CD4-positive, alpha-beta T cell treated with Interleukin-1 beta for 1 hour (primary cell): ENCODE results near the gene KCNMA1.
A peak's percentile ranks its signal among the peaks of the same experiment; 100 is the strongest.

Experiments
- DNase-seq, 2 donors: peaks; one replicate each; pipeline ENCODE4 v3.0.0-alpha.2; 2020 to 2022

Gene KCNMA1

DNA sequence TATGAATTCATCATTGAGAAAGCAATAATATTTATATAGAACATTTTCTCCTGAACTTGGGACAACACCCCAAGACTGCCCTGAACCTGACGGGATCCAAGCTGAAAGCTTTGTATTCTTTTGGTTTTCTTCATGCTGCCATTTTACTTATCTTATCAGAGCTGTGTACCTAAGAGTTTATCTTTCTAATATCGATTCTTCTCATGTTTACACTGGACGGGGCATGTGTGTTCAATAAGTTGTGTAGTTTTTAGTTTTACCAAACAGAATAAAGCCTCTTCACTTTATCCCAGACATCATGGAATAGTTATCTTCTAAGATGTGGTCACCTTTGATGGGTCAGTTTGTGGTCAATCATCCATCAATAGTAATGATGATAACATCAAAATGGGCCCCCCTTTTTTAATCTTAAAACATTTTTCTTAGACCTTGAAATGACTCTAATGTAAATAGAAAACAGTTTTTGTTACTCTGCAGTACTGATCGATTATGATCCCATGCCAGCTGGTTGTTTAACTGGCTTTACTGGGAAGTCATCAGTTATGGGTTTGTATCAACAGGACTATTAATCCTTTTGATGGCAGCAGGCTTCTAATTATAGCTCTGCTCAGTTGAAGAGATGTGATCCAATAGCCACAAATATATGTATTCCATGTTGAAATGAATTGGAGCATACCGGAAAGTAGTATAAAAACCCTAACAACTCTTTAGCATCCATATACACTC is 446.1 kb downstream of the KCNMA1 start:
- DNase-seq = no peak

DNA sequence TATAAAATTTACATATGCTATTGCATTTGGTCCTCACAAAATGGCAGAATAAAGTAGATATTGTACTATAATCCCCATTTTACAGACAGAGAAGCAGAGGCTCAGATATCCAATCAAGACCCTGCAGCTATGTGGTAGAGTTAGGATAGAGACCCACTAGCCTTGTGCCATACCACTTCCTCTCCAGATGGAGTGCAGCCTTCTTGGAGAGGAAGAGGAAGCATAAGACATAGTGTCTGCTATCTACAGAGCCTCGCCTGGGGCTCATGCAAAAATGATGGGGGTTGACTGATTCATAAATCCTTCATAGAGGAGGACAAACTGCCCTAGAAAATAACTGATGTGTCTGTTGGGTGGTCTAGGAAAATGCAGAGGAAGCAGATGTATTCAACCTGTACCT is 447.3 kb downstream of the KCNMA1 start:
- no peak for DNase-seq

DNA sequence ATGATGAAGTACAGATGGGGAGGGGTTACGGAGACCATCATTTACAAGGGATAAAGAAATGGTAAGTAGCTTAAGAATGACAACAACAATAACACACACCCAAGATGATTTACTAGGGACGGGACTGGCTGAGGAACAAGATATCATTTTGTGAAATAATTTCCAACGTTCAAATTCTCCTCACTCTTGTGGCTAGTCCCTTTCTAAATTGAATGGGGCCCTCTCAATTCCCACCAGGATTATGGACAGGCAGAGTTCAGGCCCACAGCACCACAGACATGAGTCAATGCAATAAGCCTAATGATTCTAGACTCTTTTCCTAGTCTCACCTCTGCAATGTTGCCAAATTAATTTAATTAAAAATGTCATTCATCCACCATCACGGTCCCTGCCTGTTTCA is 448.1 kb downstream of the KCNMA1 start:
- no peak for DNase-seq

DNA sequence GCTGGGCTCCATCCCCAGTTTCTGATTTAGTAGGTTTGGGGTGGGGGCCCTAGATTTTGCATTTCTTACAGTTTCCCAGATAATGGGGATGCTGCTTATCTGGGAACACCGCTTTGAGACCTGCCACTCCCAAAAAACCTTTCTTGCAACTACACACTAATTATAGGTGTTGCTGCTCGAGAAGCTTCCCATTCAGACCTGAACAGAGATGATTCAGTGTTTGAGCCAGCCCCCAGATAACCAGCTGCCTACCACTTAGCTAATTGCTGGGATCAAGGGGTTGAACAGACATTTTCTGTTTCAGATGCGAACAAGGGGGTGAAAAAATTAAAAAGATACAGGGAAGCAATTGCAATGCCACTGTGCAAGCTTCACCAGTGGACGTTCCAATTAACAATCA is 448.5 kb downstream of the KCNMA1 start:
- DNase-seq = no peak

DNA sequence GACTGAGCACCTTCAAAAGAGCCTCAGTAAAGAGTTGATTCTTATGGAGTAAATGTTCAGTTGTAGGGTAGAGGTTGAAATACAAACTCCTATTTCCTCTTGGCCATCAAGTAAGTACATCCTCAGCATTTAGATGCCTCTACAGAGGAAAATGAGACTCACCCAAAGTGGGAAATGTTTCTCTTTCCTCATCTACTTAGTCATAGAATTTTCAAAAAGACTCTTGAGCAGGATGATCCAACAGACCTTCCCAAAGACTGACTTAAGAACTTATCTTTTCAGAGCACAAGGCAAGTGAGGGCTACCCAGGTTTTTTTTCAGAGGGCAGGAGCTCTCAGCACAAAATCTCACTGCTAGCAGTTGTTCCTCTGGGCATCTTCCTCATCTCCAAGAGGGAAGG is 449.1 kb downstream of the KCNMA1 start:
- DNase-seq = no peak

DNA sequence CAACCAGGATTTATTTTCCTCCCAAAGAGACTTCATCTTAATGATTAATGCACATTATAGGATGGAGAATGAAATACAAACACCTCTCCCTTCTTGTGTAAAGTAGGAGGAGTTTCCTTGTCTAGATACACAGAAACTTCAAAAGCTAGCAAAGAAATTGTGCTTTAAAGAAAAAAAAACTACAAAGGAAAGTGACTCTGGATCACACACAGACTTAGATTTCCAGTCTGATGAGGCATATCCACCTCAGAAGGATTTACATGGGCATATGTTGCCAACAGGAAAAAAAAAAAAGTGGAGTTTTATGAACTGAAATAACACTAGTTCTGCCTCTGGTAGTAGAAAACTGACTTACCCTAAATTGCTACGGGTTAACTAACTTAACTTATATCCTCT is 449.6 kb downstream of the KCNMA1 start:
- DNase-seq = no peak

DNA sequence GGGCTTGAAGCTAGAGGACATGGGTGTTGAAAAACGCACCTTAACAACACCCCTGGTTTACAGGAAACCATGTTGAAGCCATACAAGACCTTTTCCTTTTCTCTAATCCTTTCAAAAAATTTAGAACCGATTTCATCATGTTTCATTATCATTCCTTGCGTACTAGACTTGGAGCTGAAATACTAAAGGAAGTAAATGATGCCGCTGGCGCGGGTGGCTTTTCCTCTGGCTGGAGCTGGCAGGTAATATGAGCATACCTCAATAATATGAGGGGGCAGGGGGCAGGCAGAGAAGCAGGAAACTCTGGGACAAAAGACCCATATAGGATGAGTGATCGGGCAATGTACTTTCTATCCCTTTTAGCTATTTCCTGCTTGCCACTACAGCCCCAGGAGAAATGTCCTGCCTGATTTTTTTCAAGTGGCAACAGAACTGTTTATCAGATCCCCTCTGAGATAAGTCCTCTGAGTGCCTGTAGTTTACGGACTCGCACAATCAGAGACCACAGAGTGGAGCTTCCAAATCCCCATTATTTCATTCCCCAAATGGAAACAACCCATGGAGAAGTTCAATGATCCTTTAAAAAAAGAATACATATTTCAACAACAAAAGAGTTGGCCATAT is 450.1 kb downstream of the KCNMA1 start:
- no peak for DNase-seq

DNA sequence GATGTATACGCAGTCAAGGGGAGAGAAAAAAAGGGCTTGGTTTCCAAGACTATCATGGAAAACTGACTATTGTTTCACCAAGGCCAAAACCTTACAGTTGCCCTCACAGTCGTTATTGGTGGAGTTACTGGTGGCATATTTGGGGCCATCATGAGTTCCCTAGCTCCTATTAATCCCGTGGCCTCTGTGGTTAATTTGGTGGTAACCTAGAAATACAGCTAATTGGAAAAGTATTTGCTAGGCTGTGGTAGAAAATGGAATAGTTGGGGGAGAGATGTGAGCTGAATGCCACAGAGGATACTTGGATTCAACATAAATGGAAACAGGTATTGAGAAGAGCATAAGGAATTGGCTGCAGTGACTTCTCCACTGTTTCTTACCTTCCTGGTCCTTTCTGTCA is 450.7 kb downstream of the KCNMA1 start:
- no peak for DNase-seq

DNA sequence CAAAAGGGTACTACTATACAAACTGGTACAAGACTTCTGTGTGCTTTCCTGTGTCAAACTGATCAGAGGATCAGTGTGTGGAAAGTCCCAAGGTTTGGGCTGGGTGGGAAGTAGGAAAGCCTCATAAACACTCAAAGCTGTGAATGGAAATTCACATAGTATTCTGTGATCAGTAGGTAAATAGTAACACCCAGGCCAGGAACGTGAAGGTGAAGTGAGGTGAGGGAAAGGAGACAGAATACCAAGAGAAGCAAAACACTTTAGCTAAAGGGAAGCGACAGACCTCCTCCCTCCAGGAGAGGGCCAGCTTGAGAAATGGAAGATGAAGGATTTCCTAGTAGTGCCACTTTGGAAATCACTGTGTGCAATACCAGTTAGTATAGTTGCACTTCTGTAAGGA is 451.9 kb downstream of the KCNMA1 start:
- no peak for DNase-seq

DNA sequence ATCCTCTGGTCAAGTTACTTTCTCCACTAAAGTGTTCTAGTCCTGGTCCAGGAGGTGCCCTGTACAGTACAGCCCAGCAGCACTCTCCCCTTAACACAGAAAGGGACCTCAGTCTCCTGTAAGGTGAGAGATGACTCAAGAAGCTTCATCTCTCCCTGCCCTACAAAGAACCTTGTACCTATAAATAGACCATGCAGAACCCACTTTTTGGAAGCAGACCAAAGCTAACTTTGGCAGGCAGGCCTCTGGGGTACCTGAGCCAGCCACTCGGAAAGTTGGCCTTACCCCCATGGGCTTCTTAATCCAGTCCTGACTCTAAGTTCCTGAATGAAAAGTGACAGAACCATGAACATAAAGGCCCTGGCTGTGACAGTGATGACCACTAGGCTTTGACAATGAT is 454.8 kb downstream of the KCNMA1 start:
- no peak for DNase-seq

DNA sequence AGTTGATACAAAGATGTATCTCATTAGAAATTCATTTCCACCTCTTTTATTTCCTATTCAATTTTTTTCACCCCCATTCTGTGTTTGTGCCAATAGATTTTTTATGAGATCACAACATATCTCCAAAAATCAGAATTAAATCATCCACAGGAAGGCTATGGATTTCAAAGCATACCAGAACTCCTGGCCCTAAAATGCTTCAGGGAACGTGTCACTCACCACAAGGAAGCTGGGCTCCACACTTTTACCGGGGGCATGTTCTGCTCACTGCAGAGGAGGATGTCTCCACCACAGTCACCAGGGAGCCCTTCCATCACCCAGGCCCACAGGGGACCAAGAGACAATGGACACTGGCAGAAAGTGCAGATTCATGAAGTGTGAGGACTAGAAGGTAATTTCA is 456.8 kb downstream of the KCNMA1 start:
- no peak for DNase-seq

DNA sequence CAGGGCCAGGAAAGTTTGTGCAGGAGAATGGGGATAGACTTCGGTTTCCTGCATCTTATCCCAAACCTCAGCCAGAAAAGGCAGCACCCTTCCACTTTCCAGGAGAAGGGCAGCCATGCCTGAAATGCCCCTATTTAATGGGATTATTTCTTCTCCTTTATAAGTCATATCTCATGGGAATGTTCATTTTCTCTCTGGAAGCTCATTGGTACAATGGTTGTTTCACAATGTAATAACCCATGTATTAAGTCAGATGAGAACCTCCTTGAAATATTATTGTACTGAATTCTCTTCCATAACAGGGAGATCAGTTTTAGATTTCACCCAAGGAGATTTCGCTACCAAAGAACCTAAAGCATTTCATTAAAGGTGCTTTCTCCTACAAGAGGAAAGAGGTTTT is 457.5 kb downstream of the KCNMA1 start:
- no peak for DNase-seq

DNA sequence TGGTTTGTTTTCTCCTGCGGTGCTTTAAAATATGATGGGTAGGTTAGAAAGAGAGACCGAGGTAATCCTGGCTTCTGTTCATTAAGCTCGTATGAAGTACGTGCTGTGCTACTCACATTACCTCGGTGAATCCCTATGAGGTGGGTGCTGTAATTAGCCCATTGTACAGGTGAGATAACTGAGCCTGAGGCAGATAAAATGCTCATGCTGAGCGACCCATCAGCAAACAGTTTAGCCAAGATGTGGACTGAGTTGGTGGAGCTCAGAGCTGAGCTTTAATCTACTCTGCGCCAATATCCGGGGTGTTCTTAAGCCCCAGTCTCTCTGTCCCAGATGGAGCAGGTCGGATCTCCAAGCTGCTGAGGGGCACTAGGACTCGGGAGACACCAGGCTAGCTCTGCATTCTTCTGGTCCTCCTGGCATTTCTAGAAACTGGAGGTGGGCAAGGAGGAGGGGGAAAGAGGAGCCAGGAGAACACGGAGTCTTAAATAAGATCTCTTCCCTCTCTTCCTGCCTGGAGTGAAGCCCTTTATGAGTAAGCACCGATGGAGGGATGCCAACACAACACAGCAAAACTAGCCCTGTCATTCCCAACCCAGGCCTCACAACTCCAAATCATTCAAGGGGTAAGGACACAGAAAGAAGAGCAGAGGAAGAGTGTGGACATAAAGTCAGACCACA is 458.5 kb downstream of the KCNMA1 start:
- DNase-seq = no peak

DNA sequence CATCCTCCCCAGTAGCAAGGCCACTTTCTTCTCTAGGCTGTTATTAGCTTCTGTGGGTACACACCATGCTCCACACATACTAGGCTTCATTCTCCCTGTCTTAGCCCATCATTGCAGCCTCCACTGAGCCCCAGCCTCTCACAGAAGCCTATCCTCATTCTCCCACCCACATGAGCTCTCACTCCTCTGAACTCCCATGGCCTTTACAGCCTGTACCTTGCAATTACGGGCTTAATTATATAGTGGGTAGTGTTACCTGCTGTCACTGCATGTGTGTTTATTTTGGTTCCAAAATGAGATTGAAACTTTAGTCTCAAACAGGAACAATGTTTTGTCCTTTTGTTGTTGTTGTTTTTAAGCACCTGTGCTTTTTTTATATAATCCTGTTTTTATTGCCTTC is 460.0 kb downstream of the KCNMA1 start:
- DNase-seq = no peak

DNA sequence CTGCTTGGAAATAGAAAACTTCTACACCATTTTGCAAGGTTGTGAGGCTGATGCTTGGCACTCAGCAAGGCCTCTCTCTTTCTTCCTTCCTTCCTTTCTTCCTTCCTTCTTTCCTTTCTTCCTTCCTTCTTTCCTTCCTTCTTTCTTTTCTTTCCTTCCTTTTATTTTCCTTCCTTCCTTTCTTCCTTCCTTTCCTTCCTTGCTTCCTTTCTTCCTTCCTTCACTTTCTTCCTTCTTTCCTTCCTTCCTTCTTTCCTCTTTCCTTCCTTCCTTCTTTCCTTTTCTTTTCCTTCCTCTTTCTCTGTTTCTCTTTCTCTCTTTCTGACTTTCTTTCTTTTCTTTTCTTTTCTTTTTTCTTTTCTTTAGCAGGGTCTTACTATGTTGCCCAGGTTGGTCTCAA is 460.4 kb downstream of the KCNMA1 start:
- DNase-seq = no peak

DNA sequence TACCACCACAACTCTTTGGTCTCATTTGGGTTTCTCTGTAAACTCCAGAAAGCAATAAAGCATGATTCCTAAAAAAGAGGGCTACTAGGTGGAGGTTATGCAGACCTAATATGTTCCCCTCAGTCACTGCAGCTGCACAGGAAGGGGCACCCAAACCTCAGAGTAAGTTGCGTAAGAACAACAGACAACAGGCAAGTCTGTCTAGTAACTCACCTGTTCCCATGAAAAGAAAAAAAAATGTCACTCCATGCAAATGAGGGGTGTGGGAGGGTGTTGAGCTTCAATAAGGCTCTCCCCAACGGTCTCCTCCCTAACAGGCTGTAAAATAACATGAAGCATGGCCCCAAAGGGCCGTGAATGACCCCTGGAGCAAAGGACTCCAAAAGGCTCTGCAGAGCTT is 461.4 kb downstream of the KCNMA1 start:
- no peak for DNase-seq

DNA sequence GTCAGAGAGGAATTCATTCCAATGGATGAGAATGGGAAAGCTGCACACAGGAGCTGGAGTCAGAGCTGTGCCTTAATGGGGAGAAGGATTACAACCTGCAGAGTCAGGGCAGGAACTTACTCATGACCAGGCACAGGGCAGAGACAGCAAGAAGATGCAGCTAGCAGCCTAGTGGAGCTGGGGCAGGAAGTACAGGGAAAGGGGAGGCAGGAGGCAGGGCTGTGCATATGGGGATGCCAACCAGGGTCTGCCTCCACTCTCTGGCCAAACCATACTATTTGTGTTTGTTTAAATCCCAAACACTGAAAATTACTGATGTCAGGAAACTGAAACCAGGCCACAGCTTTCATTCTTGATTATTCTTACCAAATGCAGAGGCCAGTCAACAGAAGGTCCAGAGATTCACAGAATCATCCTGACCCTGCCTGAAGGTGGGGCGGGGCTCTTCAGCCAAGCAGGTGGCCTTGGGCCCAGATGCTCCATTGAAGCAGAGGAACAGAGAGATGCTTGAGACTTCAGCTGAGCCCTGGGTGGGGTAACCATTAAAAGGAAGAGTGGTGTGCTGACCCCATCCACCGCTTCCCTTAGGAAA is 461.9 kb downstream of the KCNMA1 start:
- DNase-seq = no peak

DNA sequence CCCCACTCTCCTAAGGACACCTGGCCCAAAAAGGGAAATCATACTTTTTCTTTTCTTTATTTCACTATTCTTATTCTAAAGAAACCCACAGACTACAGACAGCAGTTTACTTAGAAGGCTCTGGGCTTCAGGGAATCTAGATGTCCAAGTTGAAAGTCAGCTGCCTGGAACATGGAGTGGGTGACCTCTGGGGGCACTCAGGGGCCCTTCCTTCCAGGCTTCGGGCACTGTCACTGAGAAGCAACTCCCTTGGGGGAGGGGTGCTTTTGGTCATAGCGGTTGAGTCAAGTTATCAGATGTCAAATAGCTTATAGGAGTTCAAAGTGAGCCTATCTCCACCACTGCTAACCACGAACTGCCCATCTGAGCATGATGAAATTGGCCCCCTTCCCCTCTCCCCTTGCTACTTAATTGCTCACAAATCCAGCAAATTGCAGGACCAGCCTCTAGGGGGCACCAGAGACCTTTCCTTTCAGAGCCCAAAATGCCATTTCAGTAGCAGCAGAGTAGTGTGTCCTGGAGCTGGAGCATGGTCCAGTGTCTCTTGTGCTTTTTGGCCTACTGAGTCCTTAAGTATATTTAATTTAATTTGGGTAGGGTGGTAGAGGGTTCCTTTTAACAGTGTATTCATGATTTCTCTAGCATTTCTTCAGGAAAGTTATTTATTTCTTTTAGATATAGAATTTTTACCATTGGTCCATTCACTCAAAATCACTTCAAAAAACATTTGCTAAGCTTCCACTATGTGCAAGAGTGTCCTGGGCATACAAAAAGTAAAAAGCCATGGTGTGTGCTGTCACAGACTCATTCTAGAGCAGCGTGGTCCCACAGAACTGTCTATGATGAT is 463.8 kb downstream of the KCNMA1 start:
- peak; percentile 55 to 56 for DNase-seq

DNA sequence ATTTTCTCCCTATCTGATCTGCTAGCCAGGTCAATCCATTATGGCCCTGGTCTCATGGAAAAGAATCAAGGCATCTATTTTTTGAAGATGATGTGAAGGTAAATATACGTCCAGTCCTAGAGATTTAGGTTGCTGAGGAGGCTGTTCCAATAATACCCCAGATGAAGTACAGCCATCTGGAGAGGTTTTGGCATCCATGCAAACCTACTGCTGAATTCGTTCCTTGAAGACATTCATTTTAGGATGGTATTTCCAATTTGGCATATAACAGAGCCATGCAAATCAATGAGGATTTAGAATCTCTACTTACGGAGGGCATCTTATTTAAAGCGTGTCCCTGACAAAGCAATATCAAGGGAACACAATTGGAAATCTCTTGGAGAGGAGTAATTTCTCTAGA is 465.5 kb downstream of the KCNMA1 start:
- DNase-seq = no peak

DNA sequence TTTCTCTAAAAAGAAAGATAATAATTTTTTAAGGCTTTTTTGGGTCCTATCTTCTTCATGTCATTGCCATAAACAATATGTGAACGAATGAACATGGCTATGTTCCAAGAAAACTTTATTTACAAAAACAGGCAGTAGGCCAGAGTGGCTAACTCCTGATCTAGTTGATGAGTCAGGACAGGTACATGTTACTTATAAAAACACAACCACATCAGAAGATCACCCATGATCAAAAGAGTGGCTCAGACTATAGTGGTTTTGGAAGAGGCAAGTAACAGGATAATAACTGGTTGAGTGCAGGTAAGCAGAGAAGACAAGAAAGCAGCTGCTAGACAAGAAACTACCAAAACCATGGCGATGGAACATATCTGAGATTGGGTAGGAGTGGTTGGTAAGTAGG is 468.7 kb downstream of the KCNMA1 start:
- DNase-seq = no peak

DNA sequence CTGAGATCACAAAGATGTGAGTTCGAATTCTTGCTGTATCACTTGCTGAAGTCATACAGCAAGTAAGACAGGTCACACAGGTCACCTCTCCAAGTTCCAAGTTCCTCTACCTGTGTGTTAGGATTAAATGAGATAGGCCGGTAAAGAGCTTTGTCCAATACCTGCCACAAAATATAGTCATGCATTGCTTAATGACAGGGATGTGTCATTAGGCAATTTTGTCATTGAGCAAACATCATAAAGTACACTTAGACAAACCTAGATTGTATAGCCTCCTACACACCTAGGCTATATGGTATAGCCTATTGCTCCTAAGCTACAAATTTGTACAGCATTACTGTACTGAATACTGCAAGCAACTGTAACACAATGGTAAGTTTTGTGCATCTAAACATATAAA is 469.4 kb downstream of the KCNMA1 start:
- no peak for DNase-seq

DNA sequence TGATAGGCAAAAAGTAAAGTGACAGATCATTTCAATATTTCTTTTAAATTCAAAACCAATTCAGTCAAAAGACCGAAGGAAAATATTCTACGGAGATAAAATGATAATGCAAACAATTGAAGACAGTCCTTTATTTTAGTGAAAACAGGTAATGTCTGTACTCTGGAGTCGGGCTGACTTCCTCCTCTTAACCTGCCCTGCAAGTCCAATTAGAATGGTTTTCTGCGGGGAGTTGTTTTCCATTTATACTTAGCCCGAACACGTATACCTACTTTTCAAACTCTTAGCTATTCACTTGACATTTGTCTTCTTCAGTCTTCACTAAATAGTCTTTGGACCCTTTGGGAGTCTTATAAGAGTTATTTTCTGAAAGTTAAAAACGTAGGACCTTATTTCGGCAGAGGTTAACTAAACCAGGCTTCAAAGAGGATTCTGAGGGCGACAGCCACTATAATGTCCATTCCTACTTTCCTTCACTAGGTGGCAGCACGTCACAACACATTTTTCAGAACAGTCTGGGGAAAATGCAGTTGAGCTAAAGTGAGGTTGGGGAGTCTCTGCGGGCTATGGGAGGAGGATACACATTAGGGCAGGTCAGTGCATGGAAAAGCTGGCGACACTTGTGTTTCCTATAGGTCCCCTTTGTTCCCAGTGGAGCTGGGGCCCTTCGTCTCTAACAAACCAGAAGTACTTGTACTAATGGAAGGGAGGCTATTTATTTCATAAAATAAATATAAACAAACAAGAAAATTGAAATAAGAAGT is 472.0 kb downstream of the KCNMA1 start:
- peak; percentile 7 to 26 for DNase-seq
